GM06990 (cell line): ENCODE data around the gene PRLR.

Source experiments
- DNase-seq: peaks from one replicate; pipeline ENCODE4 v3.0.0-alpha.2; 2011; ENCODE audit not compliant: insufficient read length; ENCODE audit errors: extremely low read depth
- H3K27me3 ChIP-seq: replicated peaks from 2 replicates; pipeline ENCODE4 v1.6.0; 2011; ENCODE audit warnings: low read length; ENCODE audit not compliant: control insufficient read depth, insufficient read depth
- H3K36me3 ChIP-seq: 2 replicates; pipeline ENCODE4 v1.5.1; 2011; ENCODE audit warnings: low read length; ENCODE audit not compliant: control insufficient read depth, insufficient read depth
- H3K4me3 ChIP-seq: replicated peaks from 2 replicates; pipeline ENCODE4 v1.5.1; 2011; ENCODE audit warnings: low read depth, mild to moderate bottlenecking, control low read depth, low read length
- CTCF ChIP-seq: IDR thresholded peaks from 2 replicates; pipeline ENCODE4 v1.5.1; 2011; ENCODE audit warnings: low read length, control low read depth, mild to moderate bottlenecking, inconsistent platforms; ENCODE audit not compliant: insufficient read depth, poor library complexity, severe bottlenecking

PRLR gene

GRCh38 chr5:35129921-35130485 lies 100.3 kb downstream of the PRLR start:
- no peak for DNase-seq

GRCh38 chr5:35129276-35129675 lies 101.0 kb downstream of the PRLR start:
- H3K36me3 ChIP-seq = no peaks in the 10 kb centered on the region
- DNase-seq = no peak
- no peak for TF ChIP-seq CTCF
- no peaks in the 10 kb centered on the region; the same call in 1 of the 2 replicates for H3K27me3 ChIP-seq
- H3K4me3 ChIP-seq = no peak overlapping the region

More at GRCh38 chr5:35129921-35130485, 100.3 kb downstream of the PRLR start:
- no peaks in the 10 kb centered on the region for H3K36me3 ChIP-seq
- no peak overlapping the region for H3K4me3 ChIP-seq
- TF ChIP-seq CTCF = no peak
- no peaks in the 10 kb centered on the region; the same call in 1 of the 2 replicates for H3K27me3 ChIP-seq

GRCh38 chr5:35127006-35127405 lies 103.3 kb downstream of the PRLR start:
- H3K27me3 ChIP-seq = no peaks in the 10 kb centered on the region; the same call in 1 of the 2 replicates
- no peaks in the 10 kb centered on the region for H3K36me3 ChIP-seq
- TF ChIP-seq CTCF = no peak
- no peak overlapping the region for H3K4me3 ChIP-seq
- no peak for DNase-seq

GRCh38 chr5:35125746-35126145 lies 104.5 kb downstream of the PRLR start:
- no peak for TF ChIP-seq CTCF
- no peak for DNase-seq
- no peaks in the 10 kb centered on the region; the same call in 1 of the 2 replicates for H3K27me3 ChIP-seq
- H3K4me3 ChIP-seq = no peak overlapping the region
- no peaks in the 10 kb centered on the region for H3K36me3 ChIP-seq

- no peak for DNase-seq
- TF ChIP-seq CTCF = no peak
- Histone ChIP-seq H3K27me3 (no peaks in the 10 kb centered on the region), H3K36me3 (no peaks in the 10 kb centered on the region), H3K4me3 (no peak overlapping the region)
Measured at GRCh38 chr5:35124932-35125331, 105.4 kb downstream of the PRLR start.

DNA sequence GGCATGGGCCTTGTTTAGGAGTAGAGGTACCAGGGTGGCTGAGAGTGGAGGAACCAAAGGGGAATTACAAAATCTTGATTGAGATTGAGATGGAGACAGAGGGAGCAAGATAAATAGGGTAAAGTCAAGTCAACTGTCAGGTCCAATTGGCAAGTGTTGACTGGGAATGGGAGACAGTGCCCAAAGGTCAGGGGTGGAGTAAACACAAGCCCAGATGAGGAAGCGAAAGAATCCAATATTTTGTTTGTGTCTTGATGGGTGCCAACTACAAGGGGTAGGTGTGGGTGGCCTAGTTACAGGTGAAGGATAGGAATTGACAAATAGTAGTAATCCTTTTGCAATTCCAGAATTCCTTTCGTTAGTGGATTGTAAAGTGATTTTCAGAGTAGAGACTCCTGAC lies 107.5 kb downstream of the PRLR start:
- H3K4me3 ChIP-seq = no peak overlapping the region
- DNase-seq = no peak
- no peak for TF ChIP-seq CTCF
- no peaks in the 10 kb centered on the region for H3K36me3 ChIP-seq
- no peaks in the 10 kb centered on the region for H3K27me3 ChIP-seq
